Mucosa of rectum (tissue), 2 donors: ENCODE results near the gene NPS.

ENCODE experiments used
- H3K27ac ChIP-seq, 2 donors: one replicate each; pipeline ENCODE4 v1.7.0; 2013; ENCODE audit warnings: inconsistent platforms in 2 of 2, low read depth in 2 of 2, low read length in 2 of 2
- H3K27me3 ChIP-seq, 2 donors: one replicate each; pipeline ENCODE4 v1.7.0; 2013; ENCODE audit warnings: low read length in 2 of 2; ENCODE audit not compliant: control insufficient read depth in 2 of 2, insufficient read depth in 2 of 2
- H3K36me3 ChIP-seq, 2 donors: one replicate each; pipeline ENCODE4 v1.7.0; 2013; ENCODE audit warnings: low read length in 2 of 2; ENCODE audit not compliant: control insufficient read depth in 2 of 2, insufficient read depth in 2 of 2
- H3K4me1 ChIP-seq, 2 donors: one replicate each; pipeline ENCODE4 v1.7.0; 2013; ENCODE audit warnings: low read length in 2 of 2, mild to moderate bottlenecking in 1 of 2; ENCODE audit not compliant: control insufficient read depth in 2 of 2, insufficient read depth in 2 of 2
- H3K4me3 ChIP-seq, 2 donors: one replicate each; pipeline ENCODE4 v1.7.0; 2013; ENCODE audit warnings: low read length in 2 of 2
- H3K9ac ChIP-seq, 2 donors: one replicate each; pipeline ENCODE4 v1.7.0; 2013; ENCODE audit warnings: low read length in 2 of 2, low read depth in 1 of 2, mild to moderate bottlenecking in 1 of 2
- H3K9me3 ChIP-seq, 2 donors: one replicate each; pipeline ENCODE4 v1.7.0; 2013; ENCODE audit warnings: low read length in 2 of 2; ENCODE audit not compliant: control insufficient read depth in 2 of 2
- donor health status: healthy.
- donor health status: Normal muscosa, but diverticular disease.

The NPS gene

GRCh38 chr10:127549009-127549408, at the start of gene NPS:
Gene NPS, plus strand, starts transcription at chr10:127549309. Its CDS starts 60 bp downstream, at chr10:127549369.
- Histone ChIP-seq H3K27ac (no peak within 1 kb of the TSS), H3K9me3 (peaks cover 0 to 3% of the 10 kb centered on the region in 2 donors), H3K9ac (no peak within 1 kb of the TSS), H3K4me1 (no peaks in the 10 kb centered on the region), H3K27me3 (no peaks in the 10 kb centered on the region), H3K36me3 (no peaks in the 10 kb centered on the region), H3K4me3 (no peak within 1 kb of the TSS)

- Histone ChIP-seq H3K4me3 (no peak overlapping the region), H3K27ac (no peak overlapping the region), H3K4me1 (no peaks in the 10 kb centered on the region), H3K9ac (no peak overlapping the region), H3K27me3 (peaks cover 0 to 3% of the 10 kb centered on the region in 2 donors), H3K36me3 (no peaks in the 10 kb centered on the region), H3K9me3 (no peaks in the 10 kb centered on the region)
Observed at GRCh38 chr10:127500127-127500526, 49.0 kb upstream of the NPS start.

GRCh38 chr10:127506094-127506493, 43.0 kb upstream of the NPS start:
- no peaks in the 10 kb centered on the region for H3K9me3 ChIP-seq
- H3K36me3 ChIP-seq = no peaks in the 10 kb centered on the region
- no peak overlapping the region for H3K27ac ChIP-seq

GRCh38 chr10:127522298-127522697, 26.8 kb upstream of the NPS start:
- H3K4me1 ChIP-seq = no peaks in the 10 kb centered on the region

More at GRCh38 chr10:127506094-127506493, 43.0 kb upstream of the NPS start:
- no peaks in the 10 kb centered on the region for H3K4me1 ChIP-seq
- H3K4me3 ChIP-seq = no peak overlapping the region
- H3K27me3 ChIP-seq = no peaks in the 10 kb centered on the region
- no peak overlapping the region for H3K9ac ChIP-seq

GRCh38 chr10:127523476-127523875, 25.6 kb upstream of the NPS start:
- Histone ChIP-seq H3K9ac (no peak overlapping the region), H3K4me1 (no peaks in the 10 kb centered on the region), H3K36me3 (no peaks in the 10 kb centered on the region), H3K4me3 (no peak overlapping the region), H3K27me3 (no peaks in the 10 kb centered on the region), H3K9me3 (no peaks in the 10 kb centered on the region), H3K27ac (no peak overlapping the region)

More at GRCh38 chr10:127522298-127522697, 26.8 kb upstream of the NPS start:
- no peaks in the 10 kb centered on the region for H3K9me3 ChIP-seq
- no peak overlapping the region for H3K27ac ChIP-seq
- no peak overlapping the region for H3K9ac ChIP-seq
- H3K4me3 ChIP-seq = no peak overlapping the region
- no peaks in the 10 kb centered on the region for H3K27me3 ChIP-seq
- H3K36me3 ChIP-seq = no peaks in the 10 kb centered on the region

- Histone ChIP-seq H3K27me3 (no peaks in the 10 kb centered on the region), H3K36me3 (no peaks in the 10 kb centered on the region), H3K9ac (no peak overlapping the region), H3K4me1 (no peaks in the 10 kb centered on the region), H3K27ac (no peak overlapping the region), H3K9me3 (no peaks in the 10 kb centered on the region), H3K4me3 (no peak overlapping the region)
Observed at GRCh38 chr10:127524229-127524628, 24.9 kb upstream of the NPS start.

GRCh38 chr10:127524908-127525665, 24.0 kb upstream of the NPS start:
- Histone ChIP-seq H3K9me3 (no peaks in the 10 kb centered on the region), H3K9ac (no peak overlapping the region), H3K4me1 (no peaks in the 10 kb centered on the region), H3K27me3 (no peaks in the 10 kb centered on the region), H3K36me3 (no peaks in the 10 kb centered on the region), H3K4me3 (no peak overlapping the region), H3K27ac (no peak overlapping the region)

- Histone ChIP-seq H3K27me3 (no peaks in the 10 kb centered on the region), H3K9ac (no peak overlapping the region), H3K36me3 (no peaks in the 10 kb centered on the region), H3K4me1 (no peaks in the 10 kb centered on the region), H3K9me3 (no peaks in the 10 kb centered on the region), H3K27ac (no peak overlapping the region), H3K4me3 (no peak overlapping the region)
Observed at GRCh38 chr10:127525686-127526085, 23.4 kb upstream of the NPS start.

- H3K9me3 ChIP-seq = no peaks in the 10 kb centered on the region
- H3K27ac ChIP-seq = no peak overlapping the region
- H3K4me3 ChIP-seq = no peak overlapping the region
- no peak overlapping the region for H3K9ac ChIP-seq
- no peaks in the 10 kb centered on the region for H3K27me3 ChIP-seq
- no peaks in the 10 kb centered on the region for H3K36me3 ChIP-seq
- no peaks in the 10 kb centered on the region for H3K4me1 ChIP-seq
Observed at GRCh38 chr10:127526161-127526560, 22.9 kb upstream of the NPS start.

- Histone ChIP-seq H3K27me3 (no peaks in the 10 kb centered on the region), H3K9ac (no peak overlapping the region), H3K27ac (no peak overlapping the region), H3K36me3 (no peaks in the 10 kb centered on the region), H3K9me3 (no peaks in the 10 kb centered on the region), H3K4me1 (no peaks in the 10 kb centered on the region), H3K4me3 (no peak overlapping the region)
Observed at GRCh38 chr10:127527320-127527719, 21.8 kb upstream of the NPS start.
